ENCODE measurements around the gene USP49.

Gene USP49

GRCh38 chr6:41796474-41796873, 98.7 kb downstream of the USP49 start:
- no peaks in the 10 kb centered on the region for H3K27me3 Mint-ChIP-seq
- H3K4me3 Mint-ChIP-seq: no peak overlapping the region
- H3K4me1 Mint-ChIP-seq: no peaks in the 10 kb centered on the region
- H3K27ac Mint-ChIP-seq: no peak overlapping the region
- no peak for DNase-seq (ENCODE audit: low spot score in 2 of 2)
- peaks cover 10% of the 10 kb centered on the region for H3K36me3 Mint-ChIP-seq
- no peak for ATAC-seq (ENCODE audit: low read depth)
- no peaks in the 10 kb centered on the region for H3K9me3 Mint-ChIP-seq

GRCh38 chr6:41791984-41792383, 103.2 kb downstream of the USP49 start:
- no peak for DNase-seq (ENCODE audit: low spot score in 2 of 2)
- Mint-ChIP-seq H3K4me3 (no peak overlapping the region), H3K27me3 (no peaks in the 10 kb centered on the region), H3K9me3 (no peaks in the 10 kb centered on the region), H3K4me1 (peaks cover 6% of the 10 kb centered on the region), H3K36me3 (peaks cover 10% of the 10 kb centered on the region), H3K27ac (peak overlapping the region; percentile 38)
- no peak for ATAC-seq (ENCODE audit: low read depth)

GRCh38 chr6:41791305-41791704, 103.9 kb downstream of the USP49 start:
- ATAC-seq (ENCODE audit: low read depth) (no peak), DNase-seq (ENCODE audit: low spot score in 2 of 2) (no peak)
- no peaks in the 10 kb centered on the region for H3K9me3 Mint-ChIP-seq
- H3K27me3 Mint-ChIP-seq: no peaks in the 10 kb centered on the region
- H3K4me1 Mint-ChIP-seq: peaks cover 6% of the 10 kb centered on the region
- peaks cover 7% of the 10 kb centered on the region for H3K36me3 Mint-ChIP-seq
- no peak overlapping the region for H3K4me3 Mint-ChIP-seq
- H3K27ac Mint-ChIP-seq: peak overlapping the region; percentile 38

- Mint-ChIP-seq H3K9me3 (no peaks in the 10 kb centered on the region), H3K4me3 (no peak overlapping the region), H3K4me1 (peaks cover 12% of the 10 kb centered on the region), H3K27ac (no peak overlapping the region), H3K27me3 (no peaks in the 10 kb centered on the region), H3K36me3 (peaks cover 6% of the 10 kb centered on the region)
- DNase-seq (ENCODE audit: low spot score in 2 of 2) (no peak), ATAC-seq (ENCODE audit: low read depth) (no peak)
These were observed 105.1 kb downstream of the USP49 start for GRCh38 chr6:41790045-41790444.

- peak overlapping the region; percentile 69 for H3K4me3 Mint-ChIP-seq
- H3K9me3 Mint-ChIP-seq: no peaks in the 10 kb centered on the region
- no peak overlapping the region for H3K27ac Mint-ChIP-seq
- ATAC-seq (ENCODE audit: low read depth) (no peak), DNase-seq (ENCODE audit: low spot score in 2 of 2) (no peak)
- peaks cover 17% of the 10 kb centered on the region for H3K4me1 Mint-ChIP-seq
- H3K36me3 Mint-ChIP-seq: peaks cover 4% of the 10 kb centered on the region
- H3K27me3 Mint-ChIP-seq: no peaks in the 10 kb centered on the region
These were observed 105.8 kb downstream of the USP49 start for GRCh38 chr6:41789390-41789724.

- Mint-ChIP-seq H3K27me3 (no peaks in the 10 kb centered on the region), H3K36me3 (peaks cover 4% of the 10 kb centered on the region), H3K9me3 (no peaks in the 10 kb centered on the region), H3K4me3 (peak within 1 kb of the TSS; percentile 94), H3K27ac (peak within 1 kb of the TSS; percentile 97), H3K4me1 (peaks cover 18% of the 10 kb centered on the region)
- DNase-seq (ENCODE audit: low spot score in 2 of 2) (peak; percentile 95 to 96), ATAC-seq (ENCODE audit: low read depth) (peak; percentile 80)
These were observed 107.8 kb downstream of the USP49 start, which contains the start of gene TOMM6 for GRCh38 chr6:41787219-41787917. TSS of gene TOMM6 (plus strand) at chr6:41787694. CDS start at chr6:41787698, 4 bp downstream.

GRCh38 chr6:41786451-41787218, 108.5 kb downstream of the USP49 start:
- H3K4me1 Mint-ChIP-seq: peaks cover 18% of the 10 kb centered on the region
- H3K4me3 Mint-ChIP-seq: peak overlapping the region; percentile 94

GRCh38 chr6:41785689-41786450, 109.3 kb downstream of the USP49 start:
- H3K36me3 Mint-ChIP-seq: peaks cover 4% of the 10 kb centered on the region
- peak overlapping the region; percentile 94 for H3K4me3 Mint-ChIP-seq
- no peaks in the 10 kb centered on the region for H3K9me3 Mint-ChIP-seq
- H3K4me1 Mint-ChIP-seq: peaks cover 24% of the 10 kb centered on the region
- DNase-seq (ENCODE audit: low spot score in 2 of 2): no peak
- H3K27me3 Mint-ChIP-seq: no peaks in the 10 kb centered on the region
- ATAC-seq (ENCODE audit: low read depth): no peak
- peak overlapping the region; percentile 97 for H3K27ac Mint-ChIP-seq

More at GRCh38 chr6:41786451-41787218, 108.5 kb downstream of the USP49 start:
- H3K9me3 Mint-ChIP-seq: no peaks in the 10 kb centered on the region
- H3K27me3 Mint-ChIP-seq: no peaks in the 10 kb centered on the region
- peak overlapping the region; percentile 97 for H3K27ac Mint-ChIP-seq
- H3K36me3 Mint-ChIP-seq: peaks cover 4% of the 10 kb centered on the region
- DNase-seq (ENCODE audit: low spot score in 2 of 2) (peak; percentile 88 to 93), ATAC-seq (ENCODE audit: low read depth) (peak; percentile 68)

- Mint-ChIP-seq H3K27ac (no peak overlapping the region), H3K9me3 (no peaks in the 10 kb centered on the region), H3K27me3 (no peaks in the 10 kb centered on the region), H3K36me3 (peaks cover 4% of the 10 kb centered on the region), H3K4me3 (peak overlapping the region; percentile 2), H3K4me1 (peaks cover 24% of the 10 kb centered on the region)
- ATAC-seq (ENCODE audit: low read depth): no peak
- DNase-seq (ENCODE audit: low spot score in 2 of 2): no peak
These were observed 109.9 kb downstream of the USP49 start for GRCh38 chr6:41785254-41785653.

GRCh38 chr6:41784581-41785171, 110.5 kb downstream of the USP49 start:
- H3K36me3 Mint-ChIP-seq: no peaks in the 10 kb centered on the region
- no peaks in the 10 kb centered on the region for H3K27me3 Mint-ChIP-seq
- H3K4me3 Mint-ChIP-seq: peak overlapping the region; percentile 2
- no peak for DNase-seq (ENCODE audit: low spot score in 2 of 2)
- no peak for ATAC-seq (ENCODE audit: low read depth)
- H3K9me3 Mint-ChIP-seq: no peaks in the 10 kb centered on the region
- H3K27ac Mint-ChIP-seq: no peak overlapping the region
- H3K4me1 Mint-ChIP-seq: peaks cover 25% of the 10 kb centered on the region

GRCh38 chr6:41783106-41783780, 111.9 kb downstream of the USP49 start:
- no peak for ATAC-seq (ENCODE audit: low read depth)
- Mint-ChIP-seq H3K27me3 (no peaks in the 10 kb centered on the region), H3K4me1 (peaks cover 27% of the 10 kb centered on the region), H3K36me3 (no peaks in the 10 kb centered on the region), H3K27ac (no peak overlapping the region), H3K9me3 (no peaks in the 10 kb centered on the region), H3K4me3 (no peak overlapping the region)
- DNase-seq (ENCODE audit: low spot score in 2 of 2): no peak

- peak overlapping the region; percentile 68 for H3K4me3 Mint-ChIP-seq
- no peaks in the 10 kb centered on the region for H3K27me3 Mint-ChIP-seq
- peaks cover 27% of the 10 kb centered on the region for H3K4me1 Mint-ChIP-seq
- H3K9me3 Mint-ChIP-seq: no peaks in the 10 kb centered on the region
- DNase-seq (ENCODE audit: low spot score in 2 of 2) (no peak), ATAC-seq (ENCODE audit: low read depth) (no peak)
- no peaks in the 10 kb centered on the region for H3K36me3 Mint-ChIP-seq
- no peak overlapping the region for H3K27ac Mint-ChIP-seq
These were observed 113.8 kb downstream of the USP49 start for GRCh38 chr6:41781366-41781730.

- peak within 1 kb of the TSS; percentile 56 for H3K27ac Mint-ChIP-seq
- H3K4me1 Mint-ChIP-seq: peaks cover 24% of the 10 kb centered on the region
- DNase-seq (ENCODE audit: low spot score in 2 of 2) (no peak), ATAC-seq (ENCODE audit: low read depth) (no peak)
- no peaks in the 10 kb centered on the region for H3K9me3 Mint-ChIP-seq
- no peaks in the 10 kb centered on the region for H3K36me3 Mint-ChIP-seq
- H3K27me3 Mint-ChIP-seq: no peaks in the 10 kb centered on the region
- peak within 1 kb of the TSS; percentile 93 for H3K4me3 Mint-ChIP-seq
These were observed 114.4 kb downstream of the USP49 start, which contains the start of gene PRICKLE4 for GRCh38 chr6:41780551-41781365. TSS of gene PRICKLE4 (plus strand) at chr6:41780782. CDS start at chr6:41783474, 2,692 bp downstream.

Data from memory B cell (primary cell).